Karpas-422 (cell line): ENCODE results near the gene DHCR24. TPM values are rescaled to one million over a fixed set of nuclear protein-coding genes. Genes with fewer than 3 reads are reported as not detected.
"Not testable (repeated sequence)": the region's sequence is repeated elsewhere in the genome, so short reads cannot be mapped to it uniquely, and the experiment has no call there.

ENCODE experiments used
- DNase-seq: peaks from one replicate; pipeline ENCODE4 v3.0.0-alpha.2; 2015
- H2AFZ ChIP-seq: fragments of 200-600 bp; sonication (generic); 2 replicates; pipeline ENCODE4 v1.6.1; 2014; ENCODE audit warnings: antibody characterized with exemption, low read length, mixed read lengths
- H3K27ac ChIP-seq: fragments of 200-600 bp; sonication (generic); 2 replicates; pipeline ENCODE4 v1.5.1; 2014; ENCODE audit warnings: mild to moderate bottlenecking, low read length, moderate library complexity
- H3K27me3 ChIP-seq: fragments of 200-600 bp; sonication (generic); 2 replicates; pipeline ENCODE4 v1.6.1; 2014; ENCODE audit warnings: low read length, mixed read lengths
- H3K36me3 ChIP-seq: fragments of 200-600 bp; sonication (generic); 2 replicates; pipeline ENCODE4 v1.6.1; 2014; ENCODE audit warnings: low read length, mixed read lengths; ENCODE audit not compliant: insufficient read depth
- H3K4me1 ChIP-seq: fragments of 200-600 bp; sonication (generic); 2 replicates; pipeline ENCODE4 v1.6.1; 2014; ENCODE audit warnings: mild to moderate bottlenecking, low read length, mixed read lengths
- H3K4me2 ChIP-seq: fragments of 200-600 bp; sonication (generic); 2 replicates; pipeline ENCODE4 v1.6.1; 2014; ENCODE audit warnings: low read length, low read depth, mild to moderate bottlenecking; ENCODE audit not compliant: poor library complexity, severe bottlenecking
- H3K4me3 ChIP-seq: fragments of 200-600 bp; sonication (generic); 2 replicates; pipeline ENCODE4 v1.5.1; 2014; ENCODE audit warnings: mild to moderate bottlenecking, antibody characterized with exemption, low read length, mixed read lengths
- H3K79me2 ChIP-seq: fragments of 200-600 bp; sonication (generic); 2 replicates; pipeline ENCODE4 v1.6.1; 2014; ENCODE audit warnings: mild to moderate bottlenecking, low read length, mixed read lengths
- H3K9ac ChIP-seq: fragments of 200-600 bp; sonication (generic); 2 replicates; pipeline ENCODE4 v1.6.0; 2014; ENCODE audit warnings: low read length
- H3K9me2 ChIP-seq: fragments of 200-600 bp; sonication (generic), shearing (Covaris generic); replicated peaks from 2 replicates; pipeline ENCODE4 v1.6.0; 2014; ENCODE audit warnings: mild to moderate bottlenecking, low read length, moderate library complexity; ENCODE audit not compliant: insufficient read depth
- H3K9me3 ChIP-seq: fragments of 300-700, 200-600 bp; sonication (generic); 2 replicates; pipeline ENCODE4 v1.6.1; 2014; ENCODE audit warnings: low read length, mixed read lengths
- H4K20me1 ChIP-seq: fragments of 200-600 bp; sonication (generic); 2 replicates; pipeline ENCODE4 v1.6.1; 2014; ENCODE audit warnings: mild to moderate bottlenecking, antibody characterized with exemption, low read length, low read depth; ENCODE audit not compliant: insufficient read depth
- total RNA-seq: library from RNA; depleted of rRNA; stranded (reverse); fragments of >200 nt; shearing (Covaris generic); gene quantifications from 2 replicates; pipeline ENCODE4 v1.2.3, GENCODE V29; 2014; ENCODE audit warnings: low replicate concordance

Gene DHCR24
- total RNA-seq, 1 experiment from 2014 or later: 115 TPM

- H3K4me2 ChIP-seq: no peak overlapping the region
- H3K27ac ChIP-seq: no peak overlapping the region
- H2AFZ ChIP-seq: no peak overlapping the region
- peaks cover 9% of the 10 kb centered on the region for H3K4me1 ChIP-seq
- no peaks in the 10 kb centered on the region for H3K79me2 ChIP-seq
- H3K36me3 ChIP-seq: no peaks in the 10 kb centered on the region
- no peaks in the 10 kb centered on the region for H3K27me3 ChIP-seq
- H3K9me3 ChIP-seq: no peaks in the 10 kb centered on the region
- H3K9ac ChIP-seq: no peak overlapping the region
- no peaks in the 10 kb centered on the region for H4K20me1 ChIP-seq
- no peaks in the 10 kb centered on the region for H3K9me2 ChIP-seq
- no peak for DNase-seq
- no peak overlapping the region for H3K4me3 ChIP-seq
Measured at GRCh38 chr1:54927472-54928240, 40.7 kb upstream of the DHCR24 start.

GRCh38 chr1:54926970-54927369, 40.0 kb upstream of the DHCR24 start:
- Histone ChIP-seq H3K4me1 (peaks cover 9% of the 10 kb centered on the region), H3K27me3 (no peaks in the 10 kb centered on the region), H3K27ac (no peak overlapping the region), H3K9me3 (no peaks in the 10 kb centered on the region), H3K9me2 (no peaks in the 10 kb centered on the region), H3K9ac (no peak overlapping the region), H3K36me3 (no peaks in the 10 kb centered on the region), H2AFZ (no peak overlapping the region), H3K4me2 (no peak overlapping the region), H3K79me2 (no peaks in the 10 kb centered on the region), H3K4me3 (no peak overlapping the region), H4K20me1 (no peaks in the 10 kb centered on the region)
- no peak for DNase-seq

DNA sequence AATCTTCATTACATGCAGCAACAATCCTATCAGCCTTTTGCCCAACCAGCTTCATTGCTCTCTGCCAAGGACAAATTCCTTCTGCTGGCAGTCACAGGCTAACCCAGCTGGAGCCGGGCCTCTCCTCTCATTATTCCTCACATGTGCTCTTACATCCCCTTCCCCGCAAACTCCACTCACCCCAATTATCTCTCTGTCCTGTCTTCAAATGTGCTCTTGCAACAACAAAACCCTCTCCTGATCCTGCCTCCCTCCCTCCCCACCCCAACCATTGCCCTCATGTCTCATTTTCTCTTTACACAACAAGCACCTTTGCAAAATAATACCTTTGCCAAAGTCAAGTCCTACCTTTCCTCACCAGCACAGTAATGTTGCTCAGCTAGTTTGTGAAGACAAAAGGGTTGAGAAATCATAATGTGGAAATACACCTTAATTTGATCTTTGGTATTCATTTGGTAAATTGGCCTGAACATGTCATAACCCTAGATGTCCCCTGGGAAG, 36.0 kb upstream of the DHCR24 start:
- Histone ChIP-seq H3K27ac (no peak overlapping the region), H3K9me2 (no peaks in the 10 kb centered on the region), H3K9me3 (no peaks in the 10 kb centered on the region), H2AFZ (no peak overlapping the region), H3K4me3 (no peak overlapping the region), H4K20me1 (no peaks in the 10 kb centered on the region), H3K9ac (no peak overlapping the region), H3K36me3 (no peaks in the 10 kb centered on the region), H3K4me2 (no peak overlapping the region), H3K4me1 (no peaks in the 10 kb centered on the region), H3K27me3 (no peaks in the 10 kb centered on the region), H3K79me2 (no peaks in the 10 kb centered on the region)
- DNase-seq: no peak

DNA sequence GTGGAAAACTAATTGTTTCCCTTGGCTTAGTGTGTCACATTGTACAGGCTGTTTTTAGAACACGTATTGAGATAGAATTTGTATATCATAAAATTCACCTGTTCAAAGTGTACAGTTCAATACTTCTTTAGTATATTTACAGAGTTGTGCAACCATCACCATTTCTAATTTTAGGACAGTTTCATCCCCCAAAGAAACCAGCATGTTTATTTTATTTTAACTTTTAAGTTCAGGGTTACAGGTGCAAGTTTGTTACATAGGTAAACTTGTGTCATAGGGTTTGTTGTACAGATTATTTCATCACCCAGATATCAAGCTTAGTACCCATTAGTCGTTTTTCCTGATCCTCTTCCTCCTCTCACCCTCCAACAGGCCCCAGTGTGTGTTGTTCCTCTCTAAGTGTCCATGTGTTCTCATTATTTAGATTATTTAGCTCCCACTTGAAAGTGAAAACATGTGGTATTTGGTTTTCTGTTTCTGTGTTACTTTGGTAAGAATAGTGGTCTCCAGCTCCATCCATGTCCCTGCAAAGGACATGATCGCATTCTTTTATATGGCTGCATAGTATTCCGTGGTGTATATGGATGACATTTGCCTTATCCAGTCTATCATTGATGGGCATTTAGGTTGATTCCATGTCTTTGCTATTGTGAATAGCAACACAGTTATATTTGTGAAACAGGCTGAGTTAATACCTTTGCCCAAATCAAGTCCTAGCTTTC, 35.2 kb upstream of the DHCR24 start:
- H3K9me2 ChIP-seq: no peaks in the 10 kb centered on the region
- H4K20me1 ChIP-seq: no peaks in the 10 kb centered on the region
- H2AFZ ChIP-seq: no peak overlapping the region
- no peak overlapping the region for H3K9ac ChIP-seq
- H3K27me3 ChIP-seq: no peaks in the 10 kb centered on the region
- H3K9me3 ChIP-seq: no peaks in the 10 kb centered on the region
- no peaks in the 10 kb centered on the region for H3K4me1 ChIP-seq
- H3K36me3 ChIP-seq: no peaks in the 10 kb centered on the region
- H3K4me3 ChIP-seq: no peak overlapping the region
- H3K79me2 ChIP-seq: no peaks in the 10 kb centered on the region
- H3K27ac ChIP-seq: no peak overlapping the region
- no peak overlapping the region for H3K4me2 ChIP-seq
- DNase-seq: no peak

DNA sequence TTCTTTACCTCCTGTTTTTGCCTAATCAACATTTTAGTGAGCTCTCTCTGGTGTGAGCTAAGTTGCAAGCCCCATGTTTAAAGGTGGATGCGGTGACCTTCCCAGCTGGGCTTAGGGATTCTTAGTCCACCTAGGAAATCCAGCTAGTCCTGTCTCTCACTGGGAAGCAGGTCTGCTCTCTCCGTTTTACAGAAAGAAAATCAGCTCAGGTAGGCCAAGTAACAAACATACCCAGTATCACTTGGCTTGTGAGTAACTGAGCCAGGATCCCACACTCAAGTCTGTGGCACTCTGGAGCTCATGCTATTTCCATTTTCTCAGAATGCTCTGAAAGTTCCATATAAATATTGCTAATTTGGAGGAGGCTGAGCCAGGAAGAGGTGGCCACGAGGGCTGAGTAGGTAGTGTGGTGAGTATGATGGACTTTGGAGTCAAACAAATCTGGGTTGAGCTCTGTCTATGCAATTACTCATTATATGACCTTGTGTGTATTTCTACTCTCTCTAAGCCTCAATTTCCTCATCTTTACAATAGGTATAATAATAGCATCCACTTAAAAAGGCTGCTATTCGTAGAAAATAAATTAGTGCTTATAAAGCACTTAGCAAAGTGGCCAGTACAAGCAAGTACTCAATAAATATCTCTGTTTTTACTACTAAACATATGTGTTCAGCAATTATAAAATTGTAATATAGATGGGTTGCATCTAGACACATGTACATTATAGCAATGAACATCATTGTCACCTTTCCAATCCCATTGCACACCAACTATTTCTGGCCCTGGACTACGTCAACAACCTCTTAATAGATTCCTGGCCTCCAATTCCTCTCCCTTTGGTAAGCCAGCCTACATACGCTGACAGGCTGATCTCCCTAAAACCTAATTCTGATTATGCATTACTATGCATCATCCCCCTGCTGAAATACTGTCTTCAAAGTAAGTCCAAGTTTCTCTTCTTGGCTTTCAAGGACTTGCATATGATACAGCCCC, 32.7 kb upstream of the DHCR24 start:
- no peaks in the 10 kb centered on the region for H3K27me3 ChIP-seq
- no peak overlapping the region for H3K27ac ChIP-seq
- H3K36me3 ChIP-seq: no peaks in the 10 kb centered on the region
- no peak overlapping the region for H3K4me3 ChIP-seq
- no peaks in the 10 kb centered on the region for H4K20me1 ChIP-seq
- no peak overlapping the region for H2AFZ ChIP-seq
- H3K9me3 ChIP-seq: no peaks in the 10 kb centered on the region
- no peak for DNase-seq
- H3K9ac ChIP-seq: no peak overlapping the region
- H3K4me1 ChIP-seq: no peaks in the 10 kb centered on the region
- no peaks in the 10 kb centered on the region for H3K79me2 ChIP-seq
- no peaks in the 10 kb centered on the region for H3K9me2 ChIP-seq
- no peak overlapping the region for H3K4me2 ChIP-seq

DNA sequence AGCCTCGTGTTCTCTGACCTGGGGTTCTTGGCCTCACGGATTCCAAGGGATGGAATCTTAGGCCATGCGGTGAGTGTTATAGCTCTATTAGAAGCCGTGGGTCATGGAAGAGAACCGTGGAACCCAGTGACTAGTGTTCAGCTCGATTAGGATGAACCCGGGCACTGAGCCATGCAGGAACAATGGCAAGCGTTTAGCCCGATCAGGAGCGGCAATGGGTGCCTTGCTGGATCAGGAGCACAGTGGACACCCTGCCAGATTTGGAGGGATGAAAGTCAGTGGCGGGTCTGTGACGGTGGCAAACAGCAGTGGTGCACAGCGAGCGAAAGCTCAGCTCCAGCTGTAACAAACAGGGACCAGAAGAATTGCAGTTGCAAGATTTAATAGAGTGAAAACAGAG, 24.1 kb upstream of the DHCR24 start:
- H3K4me3 ChIP-seq, H2AFZ ChIP-seq, H3K4me1 ChIP-seq, H3K27me3 ChIP-seq, DNase-seq, H3K36me3 ChIP-seq, H3K4me2 ChIP-seq, H3K79me2 ChIP-seq, H3K9ac ChIP-seq, H3K27ac ChIP-seq, H4K20me1 ChIP-seq, H3K9me3 ChIP-seq, H3K9me2 ChIP-seq: not testable (repeated sequence)

DNA sequence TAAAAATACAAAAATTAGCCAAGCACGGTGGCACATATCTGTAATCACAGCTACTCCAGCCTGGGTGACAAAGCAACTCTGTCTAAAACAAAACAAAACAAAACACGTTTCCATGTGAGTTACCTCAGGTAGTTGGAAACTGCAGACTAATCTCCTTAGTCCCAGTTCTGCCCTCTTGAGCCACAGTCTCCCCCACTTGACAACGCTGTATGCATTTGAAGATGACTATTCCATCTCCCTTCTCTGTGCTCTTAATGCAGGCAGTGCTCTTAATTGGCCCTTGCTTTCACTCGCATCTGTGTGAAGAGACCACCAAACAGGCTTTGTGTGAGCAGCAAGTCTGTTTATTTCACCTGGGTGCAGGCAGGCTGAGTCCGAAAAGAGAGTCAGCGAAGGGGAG, 19.6 kb upstream of the DHCR24 start:
- H2AFZ ChIP-seq: no peak overlapping the region
- DNase-seq: no peak
- no peak overlapping the region for H3K4me3 ChIP-seq
- no peaks in the 10 kb centered on the region for H3K27me3 ChIP-seq
- H3K27ac ChIP-seq: no peak overlapping the region
- no peaks in the 10 kb centered on the region for H3K79me2 ChIP-seq
- H4K20me1 ChIP-seq: no peaks in the 10 kb centered on the region
- no peak overlapping the region for H3K4me2 ChIP-seq
- H3K4me1 ChIP-seq: no peaks in the 10 kb centered on the region
- no peaks in the 10 kb centered on the region for H3K36me3 ChIP-seq
- no peaks in the 10 kb centered on the region for H3K9me3 ChIP-seq
- H3K9me2 ChIP-seq: no peaks in the 10 kb centered on the region
- no peak overlapping the region for H3K9ac ChIP-seq
